Endothelial cell of umbilical vein (primary cell): ENCODE measurements around the gene CHD6. TPM values are rescaled to one million over a fixed set of nuclear protein-coding genes. Genes with fewer than 3 reads are reported as not detected.

Source experiments
- BruUV-seq: library from RNA; stranded (reverse); fragments of 400-500 nt; replicated peaks from 2 replicates; lab custom pipeline; 2021; lab: Mats Ljungman, UMichigan
- CTCF ChIA-PET: fragments of 300-600, 350-600 bp; sonication (Branson Sonifier 250); formaldehyde crosslinking; loops from one replicate; lab custom pipeline; 2021; ENCODE audit warnings: antibody characterized with exemption, inconsistent platforms; lab: Charles Lee
- POLR2A ChIA-PET: fragments of 300-600, 350-600 bp; sonication (Branson Sonifier 250); formaldehyde crosslinking; loops from one replicate; lab custom pipeline; 2021; ENCODE audit warnings: antibody characterized with exemption, inconsistent platforms; lab: Charles Lee
- DNase-seq: peaks from one replicate; pipeline ENCODE4 v3.0.0-alpha.2; 2011; ENCODE audit warnings: low read depth, low spot score
- FAIRE-seq: peaks from 2 replicates; lab custom pipeline; 2011; peaks lifted over from hg19 to GRCh38; lab: Jason Lieb, UNC
- H2AFZ ChIP-seq: 2 replicates; pipeline ENCODE4 v1.6.0; 2012; ENCODE audit warnings: low read depth, low read length, control low read depth, inconsistent platforms
- H3K27ac ChIP-seq: 2 replicates; pipeline ENCODE4 v1.5.1; 2011; ENCODE audit warnings: low read depth, mild to moderate bottlenecking, control low read depth, low read length, moderate library complexity; ENCODE audit not compliant: insufficient read depth
- H3K27me3 ChIP-seq, 2 experiments: 2 replicates each; pipeline versions ENCODE4 v1.6.0 to v1.6.1; 2011; ENCODE audit warnings: low read length in 2 of 2, mixed read lengths in 1 of 2; ENCODE audit not compliant: control insufficient read depth in 2 of 2, insufficient read depth in 2 of 2
- H3K36me3 ChIP-seq, 2 experiments: 2 replicates in 1 of 2; 3 replicates in 1 of 2; pipeline ENCODE4 v1.5.1; 2011; ENCODE audit warnings: low read length in 2 of 2, mild to moderate bottlenecking in 1 of 2, moderate library complexity in 1 of 2; ENCODE audit not compliant: control insufficient read depth in 2 of 2, insufficient read depth in 2 of 2; ENCODE audit errors: extremely low read depth in 1 of 2
- H3K4me1 ChIP-seq: 3 replicates; pipeline ENCODE4 v1.5.1; 2011; ENCODE audit warnings: mild to moderate bottlenecking, low read length; ENCODE audit not compliant: control insufficient read depth, insufficient read depth; ENCODE audit errors: extremely low read depth
- H3K4me2 ChIP-seq: 2 replicates; pipeline ENCODE4 v1.6.1; 2011; ENCODE audit warnings: low read length, control low read depth, mixed read lengths; ENCODE audit not compliant: insufficient read depth
- H3K4me3 ChIP-seq, 3 experiments: fragments of 200-600 bp in 1 of 3; sonication (generic), shearing (Covaris generic) in 1 of 3; replicated peaks in 1 of 3; 2 replicates each; pipeline ENCODE4 v1.5.1; 2011 to 2016; ENCODE audit warnings: control low read depth in 3 of 3, low read length in 3 of 3, mild to moderate bottlenecking in 2 of 3, inconsistent platforms in 1 of 3, low read depth in 1 of 3, moderate library complexity in 1 of 3; ENCODE audit not compliant: insufficient read depth in 1 of 3
- H3K79me2 ChIP-seq: 2 replicates; pipeline ENCODE4 v1.6.0; 2012; ENCODE audit warnings: low read length, inconsistent platforms; ENCODE audit not compliant: control insufficient read depth, insufficient read depth
- H3K9ac ChIP-seq: replicated peaks from 2 replicates; pipeline ENCODE3; 2011; ENCODE audit warnings: low read length, control low read depth; ENCODE audit not compliant: insufficient read depth; ENCODE audit errors: extremely low read depth
- H3K9me1 ChIP-seq: replicated peaks from 3 replicates; pipeline ENCODE4 v1.6.0; 2011; ENCODE audit warnings: mild to moderate bottlenecking, low read length; ENCODE audit not compliant: control insufficient read depth, insufficient read depth; ENCODE audit errors: extremely low read depth
- H3K9me3 ChIP-seq: replicated peaks from 2 replicates; pipeline ENCODE4 v1.5.1; 2012; ENCODE audit warnings: low read length, inconsistent platforms; ENCODE audit not compliant: control insufficient read depth, insufficient read depth
- H4K20me1 ChIP-seq: replicated peaks from 2 replicates; pipeline ENCODE3; 2011; ENCODE audit warnings: mild to moderate bottlenecking, low read length; ENCODE audit not compliant: control insufficient read depth, insufficient read depth; ENCODE audit errors: extremely low read depth
- CTCF ChIP-seq, 2 donors: IDR thresholded peaks; 1 replicate in 1 of 2; 2 replicates in 1 of 2; pipeline ENCODE4 v1.5.1; 2011; ENCODE audit warnings: low read length in 2 of 2, mild to moderate bottlenecking in 2 of 2, moderate library complexity in 2 of 2, control low read depth in 1 of 2, inconsistent platforms in 1 of 2, low read depth in 1 of 2; ENCODE audit not compliant: insufficient read depth in 1 of 2; ENCODE audit errors: extremely low read depth in 1 of 2
- EZH2 ChIP-seq: IDR thresholded peaks from 2 replicates; pipeline ENCODE4 v1.6.1; 2012; ENCODE audit warnings: borderline replicate concordance, low read depth, mild to moderate bottlenecking, moderate library complexity, low read length, inconsistent platforms; ENCODE audit not compliant: severe bottlenecking
- FOS ChIP-seq: IDR thresholded peaks from 2 replicates; pipeline ENCODE4 v1.6.1; 2011; ENCODE audit warnings: mild to moderate bottlenecking, low read length, moderate library complexity, borderline replicate concordance; ENCODE audit not compliant: insufficient read depth
- GATA2 ChIP-seq: IDR thresholded peaks from 2 replicates; pipeline ENCODE4 v1.7.0; 2011; ENCODE audit warnings: low read depth, mild to moderate bottlenecking, moderate library complexity, mixed read lengths, low read length; ENCODE audit not compliant: insufficient read length, insufficient read depth
- JUN ChIP-seq: IDR thresholded peaks from 2 replicates; pipeline ENCODE4 v1.6.1; 2011; ENCODE audit warnings: borderline replicate concordance, low read depth; ENCODE audit not compliant: insufficient read length, insufficient read depth
- MAX ChIP-seq: IDR thresholded peaks from 2 replicates; pipeline ENCODE4 v1.6.1; 2011; ENCODE audit not compliant: insufficient read depth, insufficient read length
- MYC ChIP-seq: IDR thresholded peaks from one replicate; pipeline ENCODE4 v1.6.1; 2011; ENCODE audit warnings: mild to moderate bottlenecking, low read depth, low read length
- POLR2A ChIP-seq: IDR thresholded peaks from 2 replicates; pipeline ENCODE4 v1.6.1; 2012; ENCODE audit warnings: low read depth, mild to moderate bottlenecking, control low read depth, low read length
- POLR2AphosphoS5 ChIP-seq: IDR thresholded peaks from 2 replicates; pipeline ENCODE4 v1.6.1; 2012; ENCODE audit warnings: low read depth, mild to moderate bottlenecking, control low read depth, low read length, moderate library complexity; ENCODE audit not compliant: insufficient read depth
- dilution Hi-C: fragments of 300-500 bp; cut with MboI; formaldehyde crosslinking; loops from one replicate; pipeline ENCODE4 v1.15.0; 2019; ENCODE audit warnings: low sequenced_read_pairs; ENCODE audit not compliant: extremely low pct_ligation_motif_present
- intact Hi-C: fragments of 100-400 bp; cut with micrococcal nuclease; formaldehyde crosslinking; loops from one replicate; pipeline ENCODE4 v1.10.0; 2022
- polyA plus RNA-seq, 4 experiments: library from polyadenylated mRNA; depleted of rRNA in 3 of 4; stranded (reverse) in 3 of 4; unstranded in 1 of 4; fragments of >200 nt; gene quantifications; 2 replicates each; pipeline versions ENCODE4 v1.2.1 to v1.2.3, GENCODE V29; 2011 to 2012; ENCODE audit warnings: missing spikeins in 1 of 4
- total RNA-seq: library from RNA; stranded (reverse); gene quantifications from 2 replicates; pipeline ENCODE4 v1.2.3, GENCODE V29; 2021

Gene CHD6
- total and polyA plus RNA-seq, 2 donors (not counting 3 experiments of a cell fraction or from before 2014, with no cell fraction given), result 7.2 to 33.7 TPM

DNA sequence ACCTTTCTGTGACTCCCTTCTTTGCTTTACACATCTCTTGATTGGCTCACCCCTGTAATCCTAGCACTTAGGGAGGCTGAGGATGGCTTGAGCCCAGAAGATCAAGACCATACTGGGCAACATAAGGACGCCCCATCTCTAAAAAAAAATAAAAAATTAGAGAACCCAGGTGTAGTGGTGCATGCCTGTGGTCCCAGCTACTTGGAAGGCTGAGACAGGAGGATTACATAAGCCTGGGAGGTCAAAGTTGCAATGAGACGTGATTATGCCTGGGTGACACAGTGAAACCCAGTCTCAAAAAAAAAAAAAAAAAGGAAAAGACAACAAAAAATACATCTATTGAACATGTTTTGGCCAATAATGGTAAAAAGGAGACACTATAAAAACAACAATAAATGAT lies 37.8 kb downstream of the CHD6 start:
- no peak overlapping the region for H3K4me3 ChIP-seq
- dilution Hi-C loops, result no loop called here
- no peak overlapping the region for H3K4me2 ChIP-seq
- peaks cover 6% of the 10 kb centered on the region for H4K20me1 ChIP-seq
- DNase-seq (no peak), FAIRE-seq (no peak)
- no peak overlapping the region for H3K27ac ChIP-seq
- ChIA-PET CTCF (interaction anchor here (1.0 kb wide), 1 partner anchor 10 kb away, joined by 3 read pairs; no protein-coding TSS in a partner anchor), POLR2A (no interaction called here)
- no peaks in the 10 kb centered on the region for H3K9me1 ChIP-seq
- H3K36me3 ChIP-seq, result no peaks in the 10 kb centered on the region
- TF ChIP-seq MYC, result no peak
- no peak for TF ChIP-seq GATA2
- no peak for TF ChIP-seq CTCF (IDR thresholded peaks at IDR 0.05; ENCODE audit: extremely low read depth in 1 of 2, insufficient read depth in 1 of 2, low read depth in 1 of 2, low read length in 2 of 2)
- TF ChIP-seq EZH2, result no peak
- no peak for TF ChIP-seq MAX
- no peak for TF ChIP-seq POLR2AphosphoS5
- no peak for TF ChIP-seq POLR2A
- no peak for TF ChIP-seq JUN
- no peak for TF ChIP-seq FOS
- peaks cover 19% of the 10 kb centered on the region for H3K4me1 ChIP-seq
- H3K9ac ChIP-seq, result no peak overlapping the region
- no peak overlapping the region for H2AFZ ChIP-seq
- BruUV-seq, result no TSS peak
- intact Hi-C loops, result no loop called here
- H3K9me3 ChIP-seq, result no peaks in the 10 kb centered on the region
- no peaks in the 10 kb centered on the region for H3K27me3 ChIP-seq
- H3K79me2 ChIP-seq, result peaks cover 25% of the 10 kb centered on the region
